ENCODE results near the gene PLB1.

- TF ChIP-seq EZH2 (IDR thresholded peaks at IDR 0.05), result no peak
- no peak for TF ChIP-seq FOXP2 (optimal IDR thresholded peaks at IDR 0.05; ENCODE audit: control extremely low read depth, extremely low read length, insufficient read depth)
- no peak for TF ChIP-seq POLR2AphosphoS5 (IDR thresholded peaks at IDR 0.05; ENCODE audit: borderline replicate concordance, low read depth, low read length)
These were observed at the start of gene PLB1 for GRCh38 chr2:28495551-28496250.
